Measurements from ENCODE around the gene EFNA5. TPM values are rescaled to one million over a fixed set of nuclear protein-coding genes. Genes with fewer than 3 reads are reported as not detected.

The EFNA5 gene
- total and polyA plus RNA-seq, 2 experiments from 2014 or later: 8.5 to 18.8 TPM

GRCh38 chr5:107449369-107449768 is 221.4 kb downstream of the EFNA5 start:
- no peak for TF ChIP-seq CTCF (IDR thresholded peaks at IDR 0.05; ENCODE audit: poor library complexity)
- TF ChIP-seq EZH2phosphoT487 (IDR thresholded peaks at IDR 0.05; ENCODE audit: low read depth, severe bottlenecking, unreplicated experiment): no peak
- TF ChIP-seq EZH2 (IDR thresholded peaks at IDR 0.05; ENCODE audit: borderline replicate concordance): no peak

DNA sequence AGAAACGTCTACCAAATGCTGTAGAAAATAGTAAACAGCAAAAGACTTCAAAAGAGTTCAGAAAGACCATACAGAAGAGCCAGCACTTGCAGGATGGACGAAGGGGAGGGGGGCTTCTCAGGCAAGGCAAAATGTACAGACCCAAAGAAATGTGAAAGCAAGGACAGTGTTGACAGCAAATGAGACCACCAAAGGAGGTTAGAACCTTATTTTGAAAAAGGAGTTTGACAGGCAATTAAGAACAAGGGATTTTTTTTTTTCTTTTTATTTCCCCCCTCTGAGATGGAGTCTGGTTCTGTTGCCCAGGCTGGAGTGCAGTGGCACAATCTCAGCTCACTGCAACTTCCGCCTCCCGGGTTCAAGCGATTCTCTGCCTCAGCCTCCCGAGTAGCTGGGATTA is 223.2 kb downstream of the EFNA5 start:
- H4K20me1 ChIP-seq (ENCODE audit: insufficient read depth, poor library complexity, severe bottlenecking): no peaks in the 10 kb centered on the region
- H3K9me3 ChIP-seq (ENCODE audit: low read depth): no peaks in the 10 kb centered on the region
- no peaks in the 10 kb centered on the region for H3K36me3 ChIP-seq (replicated peaks; ENCODE audit: insufficient read depth, low read depth)
- H3K4me2 ChIP-seq: no peak overlapping the region
- no peaks in the 10 kb centered on the region for H3K4me1 ChIP-seq (ENCODE audit: insufficient read depth)
- H3K27me3 ChIP-seq: no peaks in the 10 kb centered on the region
- TF ChIP-seq EZH2phosphoT487 (IDR thresholded peaks at IDR 0.05; ENCODE audit: low read depth, severe bottlenecking, unreplicated experiment) (no peak), EZH2 (IDR thresholded peaks at IDR 0.05; ENCODE audit: borderline replicate concordance) (no peak), CTCF (IDR thresholded peaks at IDR 0.05; ENCODE audit: poor library complexity) (no peak)
- no peak overlapping the region for H2AFZ ChIP-seq
- WGBS (ENCODE audit: low lambda C conversion rate, missing lambda C conversion rate): 80% methylated on average over 6 of the region's 6 CpGs
- H3K27ac ChIP-seq: no peak overlapping the region
- H3K4me3 ChIP-seq: no peak overlapping the region
- no peak for DNase-seq (ENCODE audit: low spot score)
- H3K9me2 ChIP-seq (replicated peaks; ENCODE audit: insufficient read depth): no peaks in the 10 kb centered on the region
- peaks cover 53% of the 10 kb centered on the region for H3K79me2 ChIP-seq

More at GRCh38 chr5:107449369-107449768, 221.4 kb downstream of the EFNA5 start:
- Histone ChIP-seq H3K27ac (no peak overlapping the region), H3K27me3 (no peaks in the 10 kb centered on the region), H3K36me3 (replicated peaks; ENCODE audit: insufficient read depth, low read depth) (no peaks in the 10 kb centered on the region), H3K4me3 (no peak overlapping the region), H3K9me3 (ENCODE audit: low read depth) (no peaks in the 10 kb centered on the region), H3K4me1 (ENCODE audit: insufficient read depth) (no peaks in the 10 kb centered on the region), H4K20me1 (ENCODE audit: insufficient read depth, poor library complexity, severe bottlenecking) (no peaks in the 10 kb centered on the region), H2AFZ (no peak overlapping the region), H3K9me2 (replicated peaks; ENCODE audit: insufficient read depth) (no peaks in the 10 kb centered on the region), H3K4me2 (no peak overlapping the region), H3K79me2 (peaks cover 53% of the 10 kb centered on the region)
- no peak for DNase-seq (ENCODE audit: low spot score)
- WGBS (ENCODE audit: low lambda C conversion rate, missing lambda C conversion rate): 87% methylated on average over 3 of the region's 3 CpGs

- Histone ChIP-seq H3K36me3 (replicated peaks; ENCODE audit: insufficient read depth, low read depth) (no peaks in the 10 kb centered on the region), H3K27me3 (no peaks in the 10 kb centered on the region), H3K9me2 (replicated peaks; ENCODE audit: insufficient read depth) (no peaks in the 10 kb centered on the region), H3K79me2 (peaks cover 52% of the 10 kb centered on the region), H4K20me1 (ENCODE audit: insufficient read depth, poor library complexity, severe bottlenecking) (no peaks in the 10 kb centered on the region), H3K27ac (no peak overlapping the region), H3K9me3 (ENCODE audit: low read depth) (no peaks in the 10 kb centered on the region), H3K4me2 (no peak overlapping the region), H3K4me1 (ENCODE audit: insufficient read depth) (no peaks in the 10 kb centered on the region), H3K4me3 (no peak overlapping the region), H2AFZ (no peak overlapping the region)
- DNase-seq (ENCODE audit: low spot score): no peak
- TF ChIP-seq EZH2phosphoT487 (IDR thresholded peaks at IDR 0.05; ENCODE audit: low read depth, severe bottlenecking, unreplicated experiment) (no peak), CTCF (IDR thresholded peaks at IDR 0.05; ENCODE audit: poor library complexity) (no peak)
- WGBS (ENCODE audit: low lambda C conversion rate, missing lambda C conversion rate): 80% methylated on average over 3 of the region's 3 CpGs
These were observed 223.8 kb downstream of the EFNA5 start for GRCh38 chr5:107446972-107447371.

DNA sequence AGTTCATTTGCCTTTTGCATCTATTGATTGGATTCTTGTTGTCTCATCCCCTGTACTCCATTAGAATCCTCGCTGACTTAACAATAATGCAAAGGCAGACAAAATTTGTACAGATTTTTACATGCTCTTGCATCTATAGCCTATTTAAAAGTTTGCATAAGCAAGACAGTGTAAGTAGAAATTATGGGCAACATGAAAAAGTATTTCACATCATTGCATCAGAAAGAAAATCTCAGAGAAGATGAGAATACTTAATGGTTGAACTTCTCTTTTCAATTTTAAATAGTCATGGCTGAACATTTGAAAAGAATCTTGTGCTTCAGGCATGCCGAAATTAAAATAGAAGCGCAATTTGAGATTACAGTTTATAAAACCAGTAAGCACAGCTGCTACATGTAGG is 226.4 kb downstream of the EFNA5 start:
- no peaks in the 10 kb centered on the region for H3K9me3 ChIP-seq (ENCODE audit: low read depth)
- no peaks in the 10 kb centered on the region for H4K20me1 ChIP-seq (ENCODE audit: insufficient read depth, poor library complexity, severe bottlenecking)
- H3K4me3 ChIP-seq: no peak overlapping the region
- TF ChIP-seq CTCF (IDR thresholded peaks at IDR 0.05; ENCODE audit: poor library complexity) (no peak), EZH2phosphoT487 (IDR thresholded peaks at IDR 0.05; ENCODE audit: low read depth, severe bottlenecking, unreplicated experiment) (no peak), EZH2 (IDR thresholded peaks at IDR 0.05; ENCODE audit: borderline replicate concordance) (no peak)
- WGBS (ENCODE audit: low lambda C conversion rate, missing lambda C conversion rate): 89% methylated on average over 3 of the region's 3 CpGs
- no peaks in the 10 kb centered on the region for H3K9me2 ChIP-seq (replicated peaks; ENCODE audit: insufficient read depth)
- no peak overlapping the region for H3K27ac ChIP-seq
- H3K4me2 ChIP-seq: no peak overlapping the region
- no peaks in the 10 kb centered on the region for H3K27me3 ChIP-seq
- peaks cover 26% of the 10 kb centered on the region for H3K79me2 ChIP-seq
- no peak overlapping the region for H2AFZ ChIP-seq
- H3K36me3 ChIP-seq (replicated peaks; ENCODE audit: insufficient read depth, low read depth): no peaks in the 10 kb centered on the region
- no peak for DNase-seq (ENCODE audit: low spot score)
- H3K4me1 ChIP-seq (ENCODE audit: insufficient read depth): no peaks in the 10 kb centered on the region
